ENCODE results near the gene C12orf43. TPM values are rescaled to one million over a fixed set of nuclear protein-coding genes. Genes with fewer than 3 reads are reported as not detected.

Gene C12orf43
- total and polyA plus RNA-seq, 3 donors from 2014 or later, result 14.3 to 16.5 (median 15.9) TPM

DNA sequence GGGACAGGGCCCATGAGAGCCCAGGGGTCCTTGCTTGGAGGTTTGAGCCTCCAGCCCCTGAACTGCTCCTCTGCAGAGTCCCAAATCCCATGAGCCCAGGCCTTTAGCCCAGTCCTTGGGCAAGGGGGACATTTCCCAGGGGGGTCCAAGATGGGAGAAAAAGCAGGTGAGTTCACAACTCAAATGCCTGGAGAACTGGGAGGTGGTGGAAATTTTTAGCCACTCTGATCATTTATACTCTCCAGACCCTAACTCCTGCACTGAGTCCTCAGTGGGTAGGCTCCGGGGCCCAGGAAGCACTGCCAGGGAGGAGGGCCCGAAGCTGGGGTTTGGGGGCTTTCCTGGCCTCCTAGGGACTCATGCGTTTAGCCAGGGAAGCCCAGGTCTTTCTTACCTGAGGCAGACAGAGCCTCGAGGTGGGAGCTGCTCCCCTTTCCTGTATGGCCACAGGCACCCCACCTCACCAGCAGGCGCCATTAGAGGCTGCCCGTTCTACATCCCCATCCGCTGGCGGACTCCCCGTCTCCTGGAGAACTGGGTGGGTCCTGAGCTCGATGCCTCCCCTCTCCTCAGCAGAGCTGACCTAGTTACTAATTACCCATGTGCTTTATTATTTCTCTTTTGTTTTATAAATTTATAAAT lies 36.9 kb downstream of the C12orf43 start:
- Histone ChIP-seq H3K9me3 (no peaks in the 10 kb centered on the region), H3K27me3 (no peaks in the 10 kb centered on the region), H3K27ac (no peak overlapping the region), H3K4me3 (no peak overlapping the region), H3K4me1 (no peaks in the 10 kb centered on the region), H3K36me3 (ENCODE audit: low read depth, missing control alignments) (no peaks in the 10 kb centered on the region)
- TF ChIP-seq POLR2A (IDR thresholded peaks at IDR 0.05), result no peak
- TF ChIP-seq, protein P1, sequence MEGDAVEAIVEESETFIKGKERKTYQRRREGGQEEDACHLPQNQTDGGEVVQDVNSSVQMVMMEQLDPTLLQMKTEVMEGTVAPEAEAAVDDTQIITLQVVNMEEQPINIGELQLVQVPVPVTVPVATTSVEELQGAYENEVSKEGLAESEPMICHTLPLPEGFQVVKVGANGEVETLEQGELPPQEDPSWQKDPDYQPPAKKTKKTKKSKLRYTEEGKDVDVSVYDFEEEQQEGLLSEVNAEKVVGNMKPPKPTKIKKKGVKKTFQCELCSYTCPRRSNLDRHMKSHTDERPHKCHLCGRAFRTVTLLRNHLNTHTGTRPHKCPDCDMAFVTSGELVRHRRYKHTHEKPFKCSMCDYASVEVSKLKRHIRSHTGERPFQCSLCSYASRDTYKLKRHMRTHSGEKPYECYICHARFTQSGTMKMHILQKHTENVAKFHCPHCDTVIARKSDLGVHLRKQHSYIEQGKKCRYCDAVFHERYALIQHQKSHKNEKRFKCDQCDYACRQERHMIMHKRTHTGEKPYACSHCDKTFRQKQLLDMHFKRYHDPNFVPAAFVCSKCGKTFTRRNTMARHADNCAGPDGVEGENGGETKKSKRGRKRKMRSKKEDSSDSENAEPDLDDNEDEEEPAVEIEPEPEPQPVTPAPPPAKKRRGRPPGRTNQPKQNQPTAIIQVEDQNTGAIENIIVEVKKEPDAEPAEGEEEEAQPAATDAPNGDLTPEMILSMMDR (IDR thresholded peaks at IDR 0.05), result no peak
- intact Hi-C loops (cut with DNase I; ENCODE audit: low total_unique reads), result loop anchor here (10.0 kb wide), 1 partner anchor 335 kb away; the partner anchor contains the start of gene CABP1
- no peak for DNase-seq
- 86 to 93% methylated on average over 9 to 10 of the region's 10 CpGs for WGBS, 2 donors

DNA sequence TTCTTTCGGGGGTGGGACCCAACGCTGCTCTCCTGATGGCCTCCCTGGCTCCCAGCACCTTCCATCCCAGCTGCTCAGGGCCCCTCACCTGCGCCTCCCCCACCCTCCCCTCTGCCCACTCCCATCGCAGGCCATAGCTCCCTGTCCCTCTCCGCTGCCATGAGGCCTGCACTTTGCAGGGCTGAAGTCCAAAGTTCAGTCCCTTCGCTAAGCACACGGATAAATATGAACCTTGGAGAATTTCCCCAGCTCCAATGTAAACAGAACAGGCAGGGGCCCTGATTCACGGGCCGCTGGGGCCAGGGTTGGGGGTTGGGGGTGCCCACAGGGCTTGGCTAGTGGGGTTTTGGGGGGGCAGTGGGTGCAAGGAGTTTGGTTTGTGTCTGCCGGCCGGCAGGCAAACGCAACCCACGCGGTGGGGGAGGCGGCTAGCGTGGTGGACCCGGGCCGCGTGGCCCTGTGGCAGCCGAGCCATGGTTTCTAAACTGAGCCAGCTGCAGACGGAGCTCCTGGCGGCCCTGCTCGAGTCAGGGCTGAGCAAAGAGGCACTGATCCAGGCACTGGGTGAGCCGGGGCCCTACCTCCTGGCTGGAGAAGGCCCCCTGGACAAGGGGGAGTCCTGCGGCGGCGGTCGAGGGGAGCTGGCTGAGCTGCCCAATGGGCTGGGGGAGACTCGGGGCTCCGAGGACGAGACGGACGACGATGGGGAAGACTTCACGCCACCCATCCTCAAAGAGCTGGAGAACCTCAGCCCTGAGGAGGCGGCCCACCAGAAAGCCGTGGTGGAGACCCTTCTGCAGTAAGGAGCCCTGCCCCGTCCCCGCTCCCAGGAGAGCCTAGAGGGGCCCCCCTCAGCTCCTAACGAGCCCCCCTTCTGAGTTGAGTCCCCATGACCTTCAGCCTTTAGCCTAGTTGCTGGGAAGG lies 37.7 kb downstream of the C12orf43 start, which contains the start of gene HNF1A:
HNF1A (plus strand) TSS at position 248 of the 924 bp plus-strand sequence; CDS start at position 474, 226 bp downstream.
- intact Hi-C loops (cut with DNase I; ENCODE audit: low total_unique reads), result loop anchor here (10.0 kb wide), 1 partner anchor 334 kb away; the partner anchor contains the start of gene CABP1
- 58% methylated on average over 17 to 31 of the region's 40 CpGs for WGBS, 2 donors
- DNase-seq, result peak; percentile 22

DNA sequence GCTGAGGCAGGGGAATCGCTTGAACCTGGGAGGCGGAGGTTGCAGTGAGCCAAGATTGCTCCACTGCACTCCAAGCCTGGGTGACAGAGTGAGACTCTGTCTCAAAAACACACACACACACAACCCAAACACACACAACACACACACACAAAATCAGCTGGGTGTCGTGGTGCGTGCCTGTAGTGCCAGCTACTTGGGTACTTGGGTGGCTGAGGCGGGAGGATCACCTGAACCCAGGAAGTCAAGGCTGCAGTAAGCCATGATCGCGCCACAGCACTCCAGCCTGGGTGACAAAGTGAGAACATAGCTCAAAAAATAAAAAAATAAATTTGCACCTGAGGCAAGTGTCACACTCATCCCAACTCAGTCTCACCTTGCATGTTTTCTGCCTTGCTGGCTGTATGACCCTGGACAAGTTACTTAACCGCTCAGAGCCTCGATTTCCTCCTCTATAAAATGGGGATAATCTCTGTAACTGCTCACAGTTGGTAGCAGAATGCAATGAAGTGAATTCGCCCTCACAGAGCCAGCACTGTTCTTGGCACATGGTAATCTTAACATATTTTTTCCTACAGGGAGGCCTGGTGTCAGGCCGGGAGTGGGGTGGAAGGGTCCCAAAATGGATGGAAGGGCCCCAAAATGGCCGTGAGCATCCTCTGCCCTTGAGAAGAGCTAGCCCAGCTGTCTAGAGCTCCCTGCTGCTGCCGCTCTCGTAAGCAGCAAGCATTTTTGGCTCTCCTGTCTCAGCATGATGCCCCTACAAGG lies 38.6 kb downstream of the C12orf43 start:
- Histone ChIP-seq H3K9me3 (no peaks in the 10 kb centered on the region), H3K4me1 (no peaks in the 10 kb centered on the region), H3K27ac (no peak overlapping the region), H3K4me3 (no peak overlapping the region), H3K36me3 (ENCODE audit: low read depth, missing control alignments) (no peaks in the 10 kb centered on the region), H3K27me3 (no peaks in the 10 kb centered on the region)
- intact Hi-C loops (cut with DNase I; ENCODE audit: low total_unique reads), result loop anchor here (10.0 kb wide), 1 partner anchor 333 kb away; the partner anchor contains the start of gene CABP1
- TF ChIP-seq, protein P1 (IDR thresholded peaks at IDR 0.05), result no peak
- no peak for TF ChIP-seq POLR2A (IDR thresholded peaks at IDR 0.05)
- WGBS, 2 donors, result 79 to 94% methylated on average over 10 to 14 of the region's 14 CpGs
- DNase-seq, result no peak

More for the DNA sequence above, 37.7 kb downstream of the C12orf43 start, which contains the start of gene HNF1A:
- no peak within 1 kb of the TSS for H3K4me3 ChIP-seq
- H3K27ac ChIP-seq, result no peak within 1 kb of the TSS
- no peaks in the 10 kb centered on the region for H3K9me3 ChIP-seq
- H3K4me1 ChIP-seq, result no peaks in the 10 kb centered on the region
- TF ChIP-seq, protein P1 (IDR thresholded peaks at IDR 0.05), result no peak
- TF ChIP-seq POLR2A (IDR thresholded peaks at IDR 0.05), result no peak
- H3K27me3 ChIP-seq, result no peaks in the 10 kb centered on the region
- H3K36me3 ChIP-seq (ENCODE audit: low read depth, missing control alignments), result no peaks in the 10 kb centered on the region

DNA sequence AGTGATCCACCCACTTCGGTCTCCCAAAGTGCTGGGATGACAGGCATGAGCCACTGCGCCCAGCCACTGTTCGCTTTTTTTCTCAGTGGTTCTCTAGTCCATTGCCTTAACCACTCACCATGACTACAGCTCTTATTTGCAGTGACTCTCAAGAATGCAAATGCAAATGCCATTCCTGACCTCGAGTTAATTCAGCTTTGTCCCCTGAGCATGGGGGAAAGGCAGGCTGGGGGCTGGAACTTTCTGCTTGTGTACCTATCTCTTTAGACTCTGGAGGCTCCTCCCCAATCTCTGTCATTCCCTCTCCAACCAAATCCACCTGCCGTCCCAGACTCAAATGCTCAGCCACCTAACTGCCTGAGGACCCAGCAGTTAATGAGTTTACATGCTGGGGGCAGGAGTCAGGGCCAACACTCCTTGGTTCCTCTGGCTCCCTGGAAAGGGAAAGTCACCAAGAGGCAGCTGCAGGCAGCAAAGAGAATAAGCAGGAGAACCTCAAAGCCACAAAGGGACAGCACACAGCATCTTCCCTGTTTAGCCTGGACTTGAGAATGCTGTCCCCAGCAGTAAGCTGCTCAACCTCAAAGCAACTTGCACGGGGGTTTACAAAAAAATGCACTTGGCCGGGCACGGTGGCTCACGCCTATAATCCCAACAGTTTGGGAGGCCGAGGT lies 43.3 kb downstream of the C12orf43 start:
- TF ChIP-seq, protein P1 (IDR thresholded peaks at IDR 0.05), result no peak
- no peak for TF ChIP-seq POLR2A (IDR thresholded peaks at IDR 0.05)
- no peaks in the 10 kb centered on the region for H3K27me3 ChIP-seq
- H3K36me3 ChIP-seq (ENCODE audit: low read depth, missing control alignments), result no peaks in the 10 kb centered on the region
- WGBS, 2 donors, result 61 to 76% methylated on average over 10 of the region's 10 CpGs
- no peak overlapping the region for H3K4me3 ChIP-seq
- intact Hi-C loops (cut with DNase I; ENCODE audit: low total_unique reads), result loop anchor here (10.0 kb wide), 1 partner anchor 328 kb away; the partner anchor contains the start of gene CABP1
- no peak overlapping the region for H3K27ac ChIP-seq
- DNase-seq, result no peak
- H3K4me1 ChIP-seq, result no peaks in the 10 kb centered on the region
- no peaks in the 10 kb centered on the region for H3K9me3 ChIP-seq
